ENCODE results near the gene GNAT2.

GNAT2 gene

GRCh38 chr1:109557520-109557919 lies 61.9 kb downstream of the GNAT2 start:
- DNase-seq (ENCODE audit: low read depth in 2 of 2) = no peak

GRCh38 chr1:109556563-109556962 lies 62.9 kb downstream of the GNAT2 start:
- DNase-seq (ENCODE audit: low read depth in 2 of 2) = no peak
